ENCODE data around the gene ABCC3. TPM values are rescaled to one million over a fixed set of nuclear protein-coding genes. Genes with fewer than 3 reads are reported as not detected.

ABCC3 gene
- total RNA-seq, 4 donors from 2014 or later: 2.0 to 18.7 (median 5.1) TPM

DNA sequence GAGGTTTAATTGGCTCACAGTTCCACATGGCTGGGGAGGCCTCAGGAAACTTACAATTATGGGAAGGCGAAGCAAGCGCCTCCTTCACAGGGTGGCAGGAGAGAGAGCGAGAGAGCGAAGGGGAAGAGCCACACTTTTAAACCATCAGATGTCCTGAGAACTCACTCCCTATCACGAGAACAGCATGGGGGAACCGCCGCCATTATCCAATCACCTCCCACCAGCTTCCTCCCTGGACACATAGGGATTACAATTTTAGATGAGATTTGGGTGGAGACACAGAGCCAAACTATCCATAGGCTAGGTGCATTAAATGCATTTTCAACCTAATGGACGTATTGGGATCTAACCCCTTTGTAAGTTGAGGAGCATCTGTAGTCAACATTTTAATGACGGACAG lies 78.0 kb downstream of the ABCC3 start:
- Histone ChIP-seq H3K27me3 (no peaks in the 10 kb centered on the region), H3K4me1 (peaks cover 9 to 23% (median 13%) of the 10 kb centered on the region in 3 donors), H3K4me3 (no peak overlapping the region), H3K9me3 (no peaks in the 10 kb centered on the region), H3K27ac (no peak overlapping the region), H3K36me3 (no peaks in the 10 kb centered on the region)
- TF ChIP-seq EP300 (IDR thresholded peaks at IDR 0.05) (no peak), POLR2A (IDR thresholded peaks at IDR 0.05) (no peak), POLR2AphosphoS5 (IDR thresholded peaks at IDR 0.05) (no peak)
- TF ChIP-seq, protein P1, sequence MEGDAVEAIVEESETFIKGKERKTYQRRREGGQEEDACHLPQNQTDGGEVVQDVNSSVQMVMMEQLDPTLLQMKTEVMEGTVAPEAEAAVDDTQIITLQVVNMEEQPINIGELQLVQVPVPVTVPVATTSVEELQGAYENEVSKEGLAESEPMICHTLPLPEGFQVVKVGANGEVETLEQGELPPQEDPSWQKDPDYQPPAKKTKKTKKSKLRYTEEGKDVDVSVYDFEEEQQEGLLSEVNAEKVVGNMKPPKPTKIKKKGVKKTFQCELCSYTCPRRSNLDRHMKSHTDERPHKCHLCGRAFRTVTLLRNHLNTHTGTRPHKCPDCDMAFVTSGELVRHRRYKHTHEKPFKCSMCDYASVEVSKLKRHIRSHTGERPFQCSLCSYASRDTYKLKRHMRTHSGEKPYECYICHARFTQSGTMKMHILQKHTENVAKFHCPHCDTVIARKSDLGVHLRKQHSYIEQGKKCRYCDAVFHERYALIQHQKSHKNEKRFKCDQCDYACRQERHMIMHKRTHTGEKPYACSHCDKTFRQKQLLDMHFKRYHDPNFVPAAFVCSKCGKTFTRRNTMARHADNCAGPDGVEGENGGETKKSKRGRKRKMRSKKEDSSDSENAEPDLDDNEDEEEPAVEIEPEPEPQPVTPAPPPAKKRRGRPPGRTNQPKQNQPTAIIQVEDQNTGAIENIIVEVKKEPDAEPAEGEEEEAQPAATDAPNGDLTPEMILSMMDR (IDR thresholded peaks at IDR 0.05): no peak
- 82% methylated on average over 9 of the region's 9 CpGs; no CpG with 5 or more reads in 1 of the 2 donors for WGBS, 2 donors (ENCODE audit: low coverage in 1 of 2)
- no peak for ATAC-seq

DNA sequence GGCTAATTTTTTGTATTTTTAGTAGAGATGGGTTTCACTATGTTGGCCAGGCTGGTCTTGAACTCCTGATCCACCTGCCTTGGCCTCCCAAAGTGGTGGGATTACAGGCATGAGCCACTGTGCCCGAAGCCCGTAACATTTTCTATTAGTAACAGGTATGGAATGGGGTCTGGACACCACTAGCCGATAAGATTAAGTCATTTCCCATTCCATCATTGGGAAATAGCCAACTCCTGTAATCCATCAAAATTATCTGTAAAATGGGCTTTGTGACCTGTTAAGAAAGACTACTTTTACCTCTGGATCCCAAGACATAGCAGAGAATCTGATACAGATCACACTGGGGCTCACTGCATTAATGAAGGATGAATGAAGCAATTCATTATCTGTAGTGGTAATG lies 80.8 kb downstream of the ABCC3 start:
- TF ChIP-seq EP300 (IDR thresholded peaks at IDR 0.05) (no peak), POLR2AphosphoS5 (IDR thresholded peaks at IDR 0.05) (no peak), POLR2A (IDR thresholded peaks at IDR 0.05) (no peak)
- TF ChIP-seq, protein P1 (IDR thresholded peaks at IDR 0.05): no peak
- Histone ChIP-seq H3K27ac (no peak overlapping the region), H3K4me3 (no peak overlapping the region), H3K9me3 (no peaks in the 10 kb centered on the region), H3K36me3 (no peaks in the 10 kb centered on the region), H3K4me1 (peaks cover 0 to 6% (median 0%) of the 10 kb centered on the region in 3 donors), H3K27me3 (no peaks in the 10 kb centered on the region)
- no peak for ATAC-seq
- 59 to 60% methylated on average over 1 to 3 of the region's 3 CpGs for WGBS, 2 donors (ENCODE audit: low coverage in 1 of 2)

DNA sequence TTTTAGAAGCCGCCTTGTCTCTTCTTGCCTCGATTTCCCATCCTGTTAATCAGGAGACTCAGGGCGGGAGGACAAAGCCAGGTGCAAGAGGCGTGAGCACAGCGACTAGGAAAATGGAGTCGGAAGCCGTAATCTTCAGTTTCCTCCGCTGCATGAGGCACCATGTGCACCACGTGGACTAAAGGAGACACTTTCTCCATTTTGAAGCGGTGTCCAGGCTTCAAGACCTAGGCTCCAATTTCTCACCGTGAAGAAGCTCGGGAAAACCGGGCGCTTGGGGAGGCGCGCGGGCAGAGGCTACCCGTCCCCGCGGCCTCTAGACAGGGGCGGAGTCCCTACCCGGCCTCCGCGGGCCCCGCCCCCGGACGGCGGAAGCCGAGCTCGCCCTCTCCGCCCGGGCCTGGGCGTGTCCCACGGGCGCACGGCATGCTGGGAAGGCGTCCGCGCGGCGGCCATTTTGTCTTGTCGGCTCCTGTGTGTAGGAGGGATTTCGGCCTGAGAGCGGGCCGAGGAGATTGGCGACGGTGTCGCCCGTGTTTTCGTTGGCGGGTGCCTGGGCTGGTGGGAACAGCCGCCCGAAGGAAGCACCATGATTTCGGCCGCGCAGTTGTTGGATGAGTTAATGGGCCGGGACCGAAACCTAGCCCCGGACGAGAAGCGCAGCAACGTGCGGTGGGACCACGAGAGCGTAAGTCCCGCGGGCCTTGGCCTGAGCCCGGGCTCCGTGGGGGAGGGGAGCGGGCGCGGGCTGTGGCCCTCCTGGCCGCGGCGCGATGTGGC lies 84.7 kb downstream of the ABCC3 start, which contains the start of gene LUC7L3:
Gene LUC7L3 (plus strand): TSS at position 460 of the 780 bp plus-strand sequence. CDS start 130 bp downstream, at position 590.
- Histone ChIP-seq H3K4me3 (peak within 1 kb of the TSS; percentile 69 to 99), H3K9me3 (no peaks in the 10 kb centered on the region), H3K27ac (peak within 1 kb of the TSS; percentile 88 to 96 (median 94)), H3K4me1 (peaks cover 7 to 45% (median 26%) of the 10 kb centered on the region in 3 donors), H3K36me3 (no peaks in the 10 kb centered on the region), H3K27me3 (no peaks in the 10 kb centered on the region)
- ATAC-seq: peak; percentile 99
- TF ChIP-seq EP300 (IDR thresholded peaks at IDR 0.05) (no peak), POLR2A (IDR thresholded peaks at IDR 0.05) (peak; percentile 67 to 81), POLR2AphosphoS5 (IDR thresholded peaks at IDR 0.05) (peak; percentile 77)
- TF ChIP-seq, protein P1 (IDR thresholded peaks at IDR 0.05): peak in 1 of 4 experiments; percentile 27
- 0 to 12% methylated on average over 7 to 11 of the region's 76 CpGs for WGBS, 2 donors (ENCODE audit: low coverage in 1 of 2)

DNA sequence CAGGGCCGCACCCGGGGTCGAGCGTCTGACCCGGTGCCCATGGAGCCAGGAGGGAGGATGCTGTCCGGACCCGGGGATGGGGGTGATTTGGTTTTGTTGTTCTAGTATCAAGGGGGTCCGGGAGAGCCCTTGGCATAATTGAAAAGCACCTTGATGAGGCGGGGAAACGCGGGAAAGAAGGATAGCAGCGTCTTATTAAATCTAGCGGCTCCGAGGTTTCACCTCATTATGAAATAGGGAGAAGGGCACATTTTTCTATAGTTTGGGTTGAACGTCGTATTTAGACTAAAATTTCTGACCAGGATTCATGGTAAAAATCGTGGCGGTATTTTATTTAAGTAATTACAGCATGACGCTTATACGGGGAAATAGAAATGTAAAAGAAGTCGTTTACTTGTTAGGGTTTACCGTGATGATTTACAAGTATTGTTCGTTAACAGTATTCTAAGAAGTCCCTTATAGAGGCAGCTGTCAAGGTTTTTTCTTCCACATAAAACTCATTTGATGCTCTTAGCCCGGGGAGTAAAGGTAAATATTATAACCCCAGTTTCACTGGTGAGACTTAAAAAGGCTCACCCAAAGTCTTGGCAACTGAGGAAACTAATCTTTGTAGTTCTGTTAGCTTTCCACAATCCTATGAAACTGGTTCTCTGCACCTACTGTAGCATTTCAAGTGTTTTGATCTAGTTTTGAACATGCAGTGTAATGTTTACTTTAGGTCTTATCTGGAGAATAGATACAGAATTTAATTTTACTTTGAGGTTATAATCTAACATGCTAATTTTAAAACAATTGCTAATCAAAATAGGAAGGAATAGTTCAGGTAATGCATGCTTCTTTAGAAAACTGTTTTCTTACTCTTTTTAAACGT lies 85.5 kb downstream of the ABCC3 start:
- peaks cover 7 to 53% (median 26%) of the 10 kb centered on the region in 3 donors for H3K4me1 ChIP-seq
- peak overlapping the region; percentile 88 to 96 (median 94) for H3K27ac ChIP-seq
- 0 to 1% methylated on average over 18 of the region's 25 CpGs for WGBS, 2 donors (ENCODE audit: low coverage in 1 of 2)
- no peaks in the 10 kb centered on the region for H3K36me3 ChIP-seq
- ATAC-seq: no peak
- no peaks in the 10 kb centered on the region for H3K27me3 ChIP-seq
- TF ChIP-seq POLR2A (IDR thresholded peaks at IDR 0.05) (no peak), POLR2AphosphoS5 (IDR thresholded peaks at IDR 0.05) (no peak), EP300 (IDR thresholded peaks at IDR 0.05) (no peak)
- TF ChIP-seq, protein P1 (IDR thresholded peaks at IDR 0.05): no peak
- no peaks in the 10 kb centered on the region for H3K9me3 ChIP-seq
- H3K4me3 ChIP-seq: peak overlapping the region; percentile 69 to 99
